ENCODE results near the gene SSH2. TPM values are rescaled to one million over a fixed set of nuclear protein-coding genes. Genes with fewer than 3 reads are reported as not detected.

The SSH2 gene
- polyA plus RNA-seq, 3 donors: 31.9 to 66.6 (median 54.0) TPM

- intact Hi-C loops (cut with micrococcal nuclease): loop anchor here in 1 of 2 donors (10.0 kb wide), 1 partner anchor 48 kb away; the partner anchor contains the start of genes ABHD15 and TP53I13
- DNase-seq: no peak
These were observed 317.4 kb downstream of the SSH2 start for GRCh38 chr17:29612404-29613280.

GRCh38 chr17:29612094-29612403, 318.0 kb downstream of the SSH2 start:
- peaks cover 27% of the 10 kb centered on the region for H4K20me1 ChIP-seq (ENCODE audit: insufficient read depth, low read length)
- H3K4me1 Mint-ChIP-seq: peaks cover 35% of the 10 kb centered on the region
- DNase-seq: no peak
- H3K27ac ChIP-seq (ENCODE audit: low read depth in 1 of 2, low read length in 2 of 2): no peak overlapping the region
- no peak overlapping the region for H2AFZ ChIP-seq (ENCODE audit: insufficient read depth, low read depth, low read length, poor library complexity, severe bottlenecking)
- TF ChIP-seq CTCF (IDR thresholded peaks at IDR 0.05): no peak
- H3K4me3 ChIP-seq (replicated peaks in 1 of 3; ENCODE audit: low read depth in 2 of 3, low read length in 3 of 3): no peak overlapping the region
- peaks cover 35 to 45% (median 36%) of the 10 kb centered on the region in 3 donors for H3K27me3 Mint-ChIP-seq (ENCODE audit: low read depth in 3 of 3)
- peaks cover 40 to 45% of the 10 kb centered on the region in 2 donors for H3K4me1 ChIP-seq (ENCODE audit: control insufficient read depth in 1 of 2, insufficient read depth in 2 of 2, low read length in 2 of 2)
- H3K79me2 ChIP-seq (ENCODE audit: insufficient read depth, low read length): no peaks in the 10 kb centered on the region
- no peak overlapping the region for H3K9ac ChIP-seq (ENCODE audit: insufficient read depth, low read length, poor library complexity, severe bottlenecking)
- no peak overlapping the region for H3K27ac Mint-ChIP-seq
- peaks cover 0 to 7% (median 1%) of the 10 kb centered on the region in 7 donors for H3K9me3 Mint-ChIP-seq
- H3K4me3 Mint-ChIP-seq: peak overlapping the region in 1 of 2 donors; percentile 46
- H3K36me3 Mint-ChIP-seq: no peaks in the 10 kb centered on the region
- no peak overlapping the region for H3K4me2 ChIP-seq (replicated peaks; ENCODE audit: extremely low read depth, low read length, poor library complexity, severe bottlenecking)
- intact Hi-C loops (cut with micrococcal nuclease): loop anchor here in 1 of 2 donors (10.0 kb wide), 1 partner anchor 47 kb away; the partner anchor contains the start of genes ABHD15 and TP53I13
- H3K9me3 ChIP-seq (replicated peaks in 1 of 2; ENCODE audit: control insufficient read depth in 1 of 2, insufficient read depth in 1 of 2, low read length in 2 of 2): no peaks in the 10 kb centered on the region
- H3K36me3 ChIP-seq (replicated peaks in 1 of 2; ENCODE audit: control insufficient read depth in 1 of 2, insufficient read depth in 2 of 2, low read length in 2 of 2): no peaks in the 10 kb centered on the region
- WGBS (ENCODE audit: insufficient coverage): 98% methylated on average over 4 of the region's 12 CpGs
- peaks cover 7 to 37% of the 10 kb centered on the region in 2 donors for H3K27me3 ChIP-seq (ENCODE audit: control insufficient read depth in 2 of 2, insufficient read depth in 2 of 2, low read length in 2 of 2)

More at GRCh38 chr17:29612404-29613280, 317.4 kb downstream of the SSH2 start:
- Histone ChIP-seq H3K4me2 (replicated peaks; ENCODE audit: extremely low read depth, low read length, poor library complexity, severe bottlenecking) (peak overlapping the region; percentile 74), H3K27me3 (ENCODE audit: control insufficient read depth in 2 of 2, insufficient read depth in 2 of 2, low read length in 2 of 2) (peaks cover 7 to 43% of the 10 kb centered on the region in 2 donors), H4K20me1 (ENCODE audit: insufficient read depth, low read length) (peaks cover 33% of the 10 kb centered on the region), H2AFZ (ENCODE audit: insufficient read depth, low read depth, low read length, poor library complexity, severe bottlenecking) (peak overlapping the region; percentile 65), H3K36me3 (replicated peaks in 1 of 2; ENCODE audit: control insufficient read depth in 1 of 2, insufficient read depth in 2 of 2, low read length in 2 of 2) (no peaks in the 10 kb centered on the region), H3K79me2 (ENCODE audit: insufficient read depth, low read length) (no peaks in the 10 kb centered on the region), H3K9me3 (replicated peaks in 1 of 2; ENCODE audit: control insufficient read depth in 1 of 2, insufficient read depth in 1 of 2, low read length in 2 of 2) (no peaks in the 10 kb centered on the region), H3K27ac (ENCODE audit: low read depth in 1 of 2, low read length in 2 of 2) (no peak overlapping the region), H3K4me3 (replicated peaks in 1 of 3; ENCODE audit: low read depth in 2 of 3, low read length in 3 of 3) (peak overlapping the region in 1 of 3 experiments; percentile 68), H3K4me1 (ENCODE audit: control insufficient read depth in 1 of 2, insufficient read depth in 2 of 2, low read length in 2 of 2) (peaks cover 46 to 51% of the 10 kb centered on the region in 2 donors), H3K9ac (ENCODE audit: insufficient read depth, low read length, poor library complexity, severe bottlenecking) (no peak overlapping the region)
- peaks cover 41% of the 10 kb centered on the region for H3K4me1 Mint-ChIP-seq
- 51% methylated on average over 74 of the region's 85 CpGs for WGBS (ENCODE audit: insufficient coverage)
- H3K27ac Mint-ChIP-seq: no peak overlapping the region
- H3K4me3 Mint-ChIP-seq: peak overlapping the region; percentile 47 to 60
- H3K27me3 Mint-ChIP-seq (ENCODE audit: low read depth in 3 of 3): peaks cover 35 to 51% (median 39%) of the 10 kb centered on the region in 3 donors
- TF ChIP-seq CTCF (IDR thresholded peaks at IDR 0.05): no peak
- no peaks in the 10 kb centered on the region for H3K36me3 Mint-ChIP-seq
- H3K9me3 Mint-ChIP-seq: peaks cover 0 to 7% (median 1%) of the 10 kb centered on the region in 7 donors
